ENCODE data around the gene OMG.

- TF ChIP-seq CTCF (IDR thresholded peaks at IDR 0.05; ENCODE audit: low read depth, low read length, poor library complexity, severe bottlenecking) (no peak), EZH2phosphoT487 (IDR thresholded peaks at IDR 0.05; ENCODE audit: borderline replicate concordance, low read length) (no peak)
Measured at GRCh38 chr17:31273516-31273915, 23.5 kb downstream of the OMG start.
